Right atrium auricular region (tissue), 2 donors: ENCODE data around the gene PROZ. TPM values are rescaled to one million over a fixed set of nuclear protein-coding genes. Genes with fewer than 3 reads are reported as not detected.
A peak's percentile ranks its signal among the peaks of the same experiment; 100 is the strongest.

Experiments
- DNase-seq: peaks from one replicate; pipeline ENCODE4 v3.0.0-alpha.2; 2019; ENCODE audit warnings: low spot score
- H3K27ac ChIP-seq, 2 donors: fragments of 200-600 bp; sonication (generic); 1 replicate in 1 of 2; 2 replicates in 1 of 2; pipeline ENCODE4 v1.5.1; 2016 to 2019
- H3K27me3 ChIP-seq, 2 donors: fragments of 200-600 bp; sonication (generic); one replicate each; pipeline versions ENCODE4 v1.5.1 to v1.6.0; 2017 to 2019
- H3K36me3 ChIP-seq: fragments of 200-600 bp; sonication (generic); one replicate; pipeline ENCODE4 v1.5.1; 2016
- H3K4me1 ChIP-seq, 2 donors: fragments of 200-600 bp; sonication (generic); one replicate each; pipeline versions ENCODE4 v1.5.1 to v1.6.0; 2017 to 2019
- H3K4me3 ChIP-seq, 2 donors: fragments of 200-600 bp; sonication (generic); 1 replicate in 1 of 2; 2 replicates in 1 of 2; pipeline ENCODE4 v1.5.1; 2017 to 2019; ENCODE audit warnings: mild to moderate bottlenecking in 1 of 2, moderate library complexity in 1 of 2
- H3K9me3 ChIP-seq, 2 donors: fragments of 200-600 bp; sonication (generic); one replicate each; pipeline ENCODE4 v1.5.1; 2019
- total RNA-seq, 2 donors: library from RNA; depleted of rRNA; stranded (reverse); fragments of >200 nt; gene quantifications; one replicate each; pipeline ENCODE4 v1.1.0, GENCODE V29; 2016
- TF ChIP-seq, protein P1 (sequence below), 2 donors: fragments of 200-600 bp; sonication (generic); IDR thresholded peaks; one replicate each; pipeline ENCODE4 v1.5.1; 2019; ENCODE audit warnings: antibody characterized with exemption in 2 of 2

PROZ gene
- total RNA-seq, 2 donors from 2014 or later = not detected

- Histone ChIP-seq H3K4me3 (no peak overlapping the region), H3K4me1 (peaks cover 0 to 62% of the 10 kb centered on the region in 2 donors), H3K27me3 (no peaks in the 10 kb centered on the region), H3K36me3 (no peaks in the 10 kb centered on the region), H3K9me3 (no peaks in the 10 kb centered on the region), H3K27ac (no peak overlapping the region)
- TF ChIP-seq, protein P1, sequence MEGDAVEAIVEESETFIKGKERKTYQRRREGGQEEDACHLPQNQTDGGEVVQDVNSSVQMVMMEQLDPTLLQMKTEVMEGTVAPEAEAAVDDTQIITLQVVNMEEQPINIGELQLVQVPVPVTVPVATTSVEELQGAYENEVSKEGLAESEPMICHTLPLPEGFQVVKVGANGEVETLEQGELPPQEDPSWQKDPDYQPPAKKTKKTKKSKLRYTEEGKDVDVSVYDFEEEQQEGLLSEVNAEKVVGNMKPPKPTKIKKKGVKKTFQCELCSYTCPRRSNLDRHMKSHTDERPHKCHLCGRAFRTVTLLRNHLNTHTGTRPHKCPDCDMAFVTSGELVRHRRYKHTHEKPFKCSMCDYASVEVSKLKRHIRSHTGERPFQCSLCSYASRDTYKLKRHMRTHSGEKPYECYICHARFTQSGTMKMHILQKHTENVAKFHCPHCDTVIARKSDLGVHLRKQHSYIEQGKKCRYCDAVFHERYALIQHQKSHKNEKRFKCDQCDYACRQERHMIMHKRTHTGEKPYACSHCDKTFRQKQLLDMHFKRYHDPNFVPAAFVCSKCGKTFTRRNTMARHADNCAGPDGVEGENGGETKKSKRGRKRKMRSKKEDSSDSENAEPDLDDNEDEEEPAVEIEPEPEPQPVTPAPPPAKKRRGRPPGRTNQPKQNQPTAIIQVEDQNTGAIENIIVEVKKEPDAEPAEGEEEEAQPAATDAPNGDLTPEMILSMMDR (IDR thresholded peaks at IDR 0.05) = no peak
- DNase-seq = no peak
Measured at GRCh38 chr13:113205428-113205931, 47.0 kb downstream of the PROZ start.

GRCh38 chr13:113207460-113207859 lies 49.0 kb downstream of the PROZ start:
- peaks cover 0 to 72% of the 10 kb centered on the region in 2 donors for H3K4me1 ChIP-seq
- peak overlapping the region; percentile 61 to 98 for H3K4me3 ChIP-seq
- no peaks in the 10 kb centered on the region for H3K27me3 ChIP-seq
- DNase-seq = no peak
- peak overlapping the region; percentile 99 to 100 for H3K27ac ChIP-seq
- TF ChIP-seq, protein P1 (IDR thresholded peaks at IDR 0.05) = no peak
- H3K9me3 ChIP-seq = no peaks in the 10 kb centered on the region
- peaks cover 4% of the 10 kb centered on the region for H3K36me3 ChIP-seq

GRCh38 chr13:113207890-113208420 lies 49.5 kb downstream of the PROZ start:
- no peak for DNase-seq
- Histone ChIP-seq H3K36me3 (peaks cover 4% of the 10 kb centered on the region), H3K4me1 (peaks cover 0 to 71% of the 10 kb centered on the region in 2 donors)

GRCh38 chr13:113208421-113209335 lies 50.2 kb downstream of the PROZ start, which contains the start of gene PCID2:
TSS of gene PCID2 (minus strand) at chr13:113208669. CDS start at chr13:113208634, 35 bp downstream.
- peak; percentile 88 for DNase-seq
- Histone ChIP-seq H3K27me3 (no peaks in the 10 kb centered on the region), H3K4me1 (peaks cover 0 to 71% of the 10 kb centered on the region in 2 donors), H3K36me3 (peaks cover 4% of the 10 kb centered on the region), H3K27ac (peak within 1 kb of the TSS; percentile 99 to 100), H3K4me3 (peak within 1 kb of the TSS; percentile 61 to 98), H3K9me3 (no peaks in the 10 kb centered on the region)
- TF ChIP-seq, protein P1 (IDR thresholded peaks at IDR 0.05) = peak in 1 of 2 donors; percentile 29

More at GRCh38 chr13:113207890-113208420, 49.5 kb downstream of the PROZ start:
- Histone ChIP-seq H3K4me3 (peak overlapping the region; percentile 61 to 98), H3K27me3 (no peaks in the 10 kb centered on the region), H3K27ac (peak overlapping the region; percentile 99 to 100), H3K9me3 (no peaks in the 10 kb centered on the region)
- TF ChIP-seq, protein P1 (IDR thresholded peaks at IDR 0.05) = no peak

DNA sequence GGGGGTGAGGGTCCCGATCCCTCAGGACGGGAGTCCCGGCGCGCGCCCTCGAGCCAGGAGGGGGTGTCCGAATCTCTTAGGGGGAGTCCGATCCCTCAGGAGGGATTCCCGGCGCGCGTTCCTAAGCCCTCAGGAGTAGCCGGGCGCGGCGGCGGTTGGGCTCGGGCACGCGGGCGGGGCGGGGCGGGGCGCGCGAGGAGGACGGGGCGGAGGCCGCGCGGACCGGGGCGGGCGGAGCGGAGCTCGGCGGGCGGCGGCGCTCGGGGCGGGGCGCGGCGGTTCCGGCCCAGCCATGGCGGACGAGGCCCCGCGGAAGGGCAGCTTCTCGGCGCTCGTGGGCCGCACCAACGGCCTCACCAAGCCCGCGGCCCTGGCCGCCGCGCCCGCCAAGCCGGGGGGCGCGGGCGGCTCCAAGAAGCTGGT lies 50.9 kb downstream of the PROZ start, which contains the start of gene CUL4A:
TSS of gene CUL4A (plus strand) at position 278 of the 423 bp plus-strand sequence. CDS start at position 293, 15 bp downstream.
- Histone ChIP-seq H3K4me1 (peaks cover 0 to 68% of the 10 kb centered on the region in 2 donors), H3K36me3 (peaks cover 4% of the 10 kb centered on the region), H3K27me3 (no peaks in the 10 kb centered on the region), H3K4me3 (peak within 1 kb of the TSS; percentile 61 to 98), H3K9me3 (no peaks in the 10 kb centered on the region), H3K27ac (peak within 1 kb of the TSS; percentile 99 to 100)
- DNase-seq = peak; percentile 70
- TF ChIP-seq, protein P1 (IDR thresholded peaks at IDR 0.05) = no peak
